Kidney epithelial cell (primary cell): ENCODE measurements around the gene TMEM37. TPM values are rescaled to one million over a fixed set of nuclear protein-coding genes. Genes with fewer than 3 reads are reported as not detected.

Experiments
- DNase-seq: peaks from one replicate; pipeline ENCODE4 v3.0.0-alpha.2; 2010; ENCODE audit warnings: low read depth
- H3K27me3 ChIP-seq: 2 replicates; pipeline ENCODE4 v1.6.0; 2011; ENCODE audit warnings: low read length; ENCODE audit not compliant: control insufficient read depth, insufficient read depth
- H3K36me3 ChIP-seq: 2 replicates; pipeline ENCODE4 v1.5.1; 2011; ENCODE audit warnings: low read length; ENCODE audit not compliant: control insufficient read depth, insufficient read depth
- H3K4me3 ChIP-seq: 2 replicates; pipeline ENCODE4 v1.5.1; 2011; ENCODE audit warnings: low read depth, mild to moderate bottlenecking, control low read depth, low read length
- CTCF ChIP-seq: IDR thresholded peaks from 2 replicates; pipeline ENCODE4 v1.5.1; 2011; ENCODE audit warnings: mild to moderate bottlenecking, moderate library complexity, low read length, control low read depth, inconsistent platforms; ENCODE audit not compliant: insufficient read depth, poor library complexity, severe bottlenecking
- total RNA-seq: library from RNA; depleted of rRNA; stranded (reverse); fragments of >200 nt; gene quantifications from 2 replicates; pipeline ENCODE4 v1.2.3, GENCODE V29; 2015

The TMEM37 gene
- total RNA-seq, 1 donor from 2014 or later = not detected

GRCh38 chr2:119483395-119483753 is 51.7 kb downstream of the TMEM37 start:
- DNase-seq = no peak

GRCh38 chr2:119483896-119484718 is 52.5 kb downstream of the TMEM37 start:
- DNase-seq = no peak
- H3K4me3 ChIP-seq = no peak overlapping the region
- no peak for TF ChIP-seq CTCF
- no peaks in the 10 kb centered on the region for H3K36me3 ChIP-seq
- H3K27me3 ChIP-seq = no peaks in the 10 kb centered on the region

More at GRCh38 chr2:119483395-119483753, 51.7 kb downstream of the TMEM37 start:
- H3K27me3 ChIP-seq = no peaks in the 10 kb centered on the region
- no peaks in the 10 kb centered on the region for H3K36me3 ChIP-seq
- no peak overlapping the region for H3K4me3 ChIP-seq
- no peak for TF ChIP-seq CTCF

- TF ChIP-seq CTCF = no peak
- Histone ChIP-seq H3K4me3 (no peak overlapping the region), H3K27me3 (no peaks in the 10 kb centered on the region), H3K36me3 (no peaks in the 10 kb centered on the region)
- DNase-seq = peak; percentile 38
These were observed 53.2 kb downstream of the TMEM37 start for GRCh38 chr2:119484834-119485233.

- DNase-seq = no peak
- Histone ChIP-seq H3K36me3 (no peaks in the 10 kb centered on the region), H3K27me3 (no peaks in the 10 kb centered on the region), H3K4me3 (no peak overlapping the region)
- TF ChIP-seq CTCF = no peak
These were observed 53.9 kb downstream of the TMEM37 start for GRCh38 chr2:119485336-119486110.

GRCh38 chr2:119486196-119486827 is 54.7 kb downstream of the TMEM37 start:
- H3K36me3 ChIP-seq = no peaks in the 10 kb centered on the region
- no peak for DNase-seq
- TF ChIP-seq CTCF = no peak
- H3K27me3 ChIP-seq = no peaks in the 10 kb centered on the region
- no peak overlapping the region for H3K4me3 ChIP-seq
